DND-41 (cell line): ENCODE data around the gene MOK.

ENCODE experiments used
- ATAC-seq: fragments of 200-7000 bp; cut with Tn5 transposase; 3 replicates; pipeline ENCODE4 v1.9.1; 2021; ENCODE audit warnings: low read depth; ENCODE audit not compliant: insufficient read depth
- DNase-seq: peaks from one replicate; pipeline ENCODE4 v3.0.0-alpha.2; 2020
- H2AFZ ChIP-seq: 2 replicates; pipeline ENCODE4 v1.6.0; 2012; ENCODE audit warnings: low read depth, low read length
- H3K27ac ChIP-seq: 2 replicates; pipeline ENCODE4 v1.5.1; 2012; ENCODE audit warnings: low read length, inconsistent platforms
- H3K27me3 ChIP-seq: fragments of 200-600 bp; sonication (generic); 2 replicates; pipeline ENCODE4 v1.6.0; 2012; ENCODE audit warnings: low read length, mild to moderate bottlenecking, inconsistent platforms; ENCODE audit not compliant: insufficient read depth, poor library complexity
- H3K36me3 ChIP-seq: 2 replicates; pipeline ENCODE4 v1.5.1; 2012; ENCODE audit warnings: low read length, inconsistent platforms; ENCODE audit not compliant: insufficient read depth
- H3K4me1 ChIP-seq: 2 replicates; pipeline ENCODE4 v1.5.1; 2012; ENCODE audit warnings: mild to moderate bottlenecking, low read length; ENCODE audit not compliant: insufficient read depth
- H3K4me2 ChIP-seq: 2 replicates; pipeline ENCODE4 v1.6.0; 2012; ENCODE audit warnings: mild to moderate bottlenecking, moderate library complexity, low read length, inconsistent platforms; ENCODE audit not compliant: insufficient read depth
- H3K4me3 ChIP-seq, 2 experiments: fragments of 200-600 bp in 1 of 2; shearing (Covaris generic) in 1 of 2; 2 replicates each; pipeline ENCODE4 v1.5.1; 2012 to 2016; ENCODE audit warnings: inconsistent platforms in 2 of 2, low read length in 2 of 2, mild to moderate bottlenecking in 2 of 2, low read depth in 1 of 2, moderate library complexity in 1 of 2
- H3K79me2 ChIP-seq: 2 replicates; pipeline ENCODE4 v1.6.0; 2012; ENCODE audit warnings: low read length, inconsistent platforms; ENCODE audit not compliant: insufficient read depth
- H3K9ac ChIP-seq: 2 replicates; pipeline ENCODE4 v1.6.0; 2012; ENCODE audit warnings: low read depth, mild to moderate bottlenecking, inconsistent platforms, low read length, moderate library complexity
- H3K9me3 ChIP-seq: 2 replicates; pipeline ENCODE4 v1.5.1; 2012; ENCODE audit warnings: low read length, moderate library complexity, mild to moderate bottlenecking, inconsistent platforms; ENCODE audit not compliant: insufficient read depth, severe bottlenecking
- H4K20me1 ChIP-seq: 2 replicates; pipeline ENCODE4 v1.6.0; 2012; ENCODE audit warnings: low read length; ENCODE audit not compliant: insufficient read depth
- CTCF ChIP-seq: IDR thresholded peaks from 2 replicates; pipeline ENCODE4 v1.5.1; 2012; ENCODE audit warnings: borderline replicate concordance, low read length, moderate library complexity, mild to moderate bottlenecking; ENCODE audit not compliant: poor library complexity, severe bottlenecking; ENCODE audit errors: extremely low read depth
- EZH2 ChIP-seq: IDR thresholded peaks from 3 replicates; pipeline ENCODE4 v1.6.1; 2012; ENCODE audit warnings: borderline replicate concordance, low read depth, mild to moderate bottlenecking, moderate library complexity, low read length, inconsistent platforms; ENCODE audit not compliant: severe bottlenecking

Gene MOK

GRCh38 chr14:102195446-102195845 lies 109.5 kb downstream of the MOK start:
- H3K4me2 ChIP-seq: no peak overlapping the region
- H2AFZ ChIP-seq: no peak overlapping the region
- H3K9ac ChIP-seq: no peak overlapping the region
- no peaks in the 10 kb centered on the region for H3K9me3 ChIP-seq
- no peak overlapping the region for H3K27ac ChIP-seq
- DNase-seq (no peak), ATAC-seq (no peak)
- peaks cover 52% of the 10 kb centered on the region for H4K20me1 ChIP-seq
- peaks cover 35% of the 10 kb centered on the region for H3K36me3 ChIP-seq
- peaks cover 26% of the 10 kb centered on the region for H3K4me1 ChIP-seq
- H3K4me3 ChIP-seq: no peak overlapping the region
- no peaks in the 10 kb centered on the region for H3K27me3 ChIP-seq
- TF ChIP-seq CTCF (no peak), EZH2 (no peak)
- H3K79me2 ChIP-seq: peaks cover 24% of the 10 kb centered on the region

GRCh38 chr14:102194856-102195255 lies 110.1 kb downstream of the MOK start:
- Histone ChIP-seq H3K27ac (no peak overlapping the region), H3K79me2 (peaks cover 29% of the 10 kb centered on the region), H3K36me3 (peaks cover 35% of the 10 kb centered on the region)

GRCh38 chr14:102192840-102193502 lies 112.0 kb downstream of the MOK start:
- no peaks in the 10 kb centered on the region for H3K27me3 ChIP-seq
- H3K4me3 ChIP-seq: no peak overlapping the region
- DNase-seq: no peak
- H3K4me2 ChIP-seq: no peak overlapping the region
- no peak for ATAC-seq
- H3K36me3 ChIP-seq: peaks cover 22% of the 10 kb centered on the region
- no peak overlapping the region for H3K27ac ChIP-seq
- H3K79me2 ChIP-seq: peaks cover 40% of the 10 kb centered on the region
- 0 out of 2 replicates have a peak, but pooled peaks cover 3% of the 10 kb centered on the region for H3K4me1 ChIP-seq
- H3K9ac ChIP-seq: no peak overlapping the region
- H4K20me1 ChIP-seq: peaks cover 41% of the 10 kb centered on the region
- TF ChIP-seq EZH2: no peak
- no peak for TF ChIP-seq CTCF
- no peak overlapping the region for H2AFZ ChIP-seq
- no peaks in the 10 kb centered on the region for H3K9me3 ChIP-seq

More at GRCh38 chr14:102194856-102195255, 110.1 kb downstream of the MOK start:
- ATAC-seq: no peak
- Histone ChIP-seq H3K4me3 (no peak overlapping the region), H2AFZ (no peak overlapping the region), H3K4me1 (peaks cover 20% of the 10 kb centered on the region), H3K9me3 (no peaks in the 10 kb centered on the region), H3K27me3 (no peaks in the 10 kb centered on the region), H3K9ac (no peak overlapping the region), H4K20me1 (peaks cover 51% of the 10 kb centered on the region), H3K4me2 (no peak overlapping the region)
- TF ChIP-seq CTCF (no peak), EZH2 (no peak)
- no peak for DNase-seq

GRCh38 chr14:102189874-102190273 lies 115.1 kb downstream of the MOK start:
- DNase-seq: no peak
- Histone ChIP-seq H3K27ac (no peak overlapping the region), H3K79me2 (peaks cover 67% of the 10 kb centered on the region)

More at GRCh38 chr14:102189874-102190273, 115.1 kb downstream of the MOK start:
- Histone ChIP-seq H3K27me3 (no peaks in the 10 kb centered on the region), H3K9ac (no peak overlapping the region), H3K4me2 (no peak overlapping the region), H3K9me3 (no peaks in the 10 kb centered on the region), H3K4me1 (no peaks in the 10 kb centered on the region), H3K36me3 (no peaks in the 10 kb centered on the region), H4K20me1 (peaks cover 49% of the 10 kb centered on the region), H2AFZ (no peak overlapping the region), H3K4me3 (no peak overlapping the region)
- ATAC-seq: no peak
- TF ChIP-seq EZH2 (no peak), CTCF (no peak)
